KG1 (cell line): ENCODE data around the gene PXDC1.

Experiments used
- DNase-seq: peaks from one replicate; lab custom pipeline; 2025; lab: John Stamatoyannopoulos, UW

Gene PXDC1

GRCh38 chr6:3751077-3751729, at the start of gene PXDC1:
Gene PXDC1, minus strand, starts transcription at chr6:3751713. Its CDS starts 182 bp downstream, at chr6:3751531.
- DNase-seq: no peak

DNA sequence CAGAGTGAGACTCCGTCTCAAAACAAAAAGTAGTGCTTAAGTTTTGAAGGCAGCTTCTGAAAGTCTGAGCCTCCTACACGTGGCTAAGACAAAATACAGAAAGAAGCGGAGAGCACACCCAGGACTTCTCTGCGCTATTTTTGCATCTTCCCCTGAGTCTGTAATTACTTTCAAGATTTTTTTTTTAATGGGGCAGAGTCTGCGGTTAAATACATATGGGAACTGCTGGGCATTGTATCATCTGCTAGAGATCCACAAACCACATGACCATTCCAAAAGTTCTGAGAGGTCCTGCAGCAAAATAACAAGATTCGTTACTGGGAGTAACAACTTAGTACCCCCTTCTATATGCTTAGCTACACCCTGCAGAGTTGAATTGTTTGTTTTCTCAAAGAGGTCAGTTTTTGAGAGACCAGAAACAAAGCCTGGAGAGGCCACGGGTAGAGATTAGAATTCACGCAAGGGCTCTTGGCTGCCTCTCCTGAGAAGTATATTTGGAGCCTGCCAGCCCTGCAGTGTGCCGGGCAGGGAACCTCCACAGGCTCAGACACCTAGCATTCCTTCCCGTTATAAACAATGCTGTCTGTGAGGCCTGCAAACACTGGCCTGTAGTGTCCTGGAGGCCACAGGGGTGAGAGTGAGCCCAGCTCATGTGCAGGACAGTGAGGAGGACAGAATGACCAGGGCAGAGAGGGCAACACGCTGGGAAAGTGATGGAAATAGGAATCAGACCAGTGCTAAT, 49.5 kb upstream of the PXDC1 start:
- DNase-seq: no peak

DNA sequence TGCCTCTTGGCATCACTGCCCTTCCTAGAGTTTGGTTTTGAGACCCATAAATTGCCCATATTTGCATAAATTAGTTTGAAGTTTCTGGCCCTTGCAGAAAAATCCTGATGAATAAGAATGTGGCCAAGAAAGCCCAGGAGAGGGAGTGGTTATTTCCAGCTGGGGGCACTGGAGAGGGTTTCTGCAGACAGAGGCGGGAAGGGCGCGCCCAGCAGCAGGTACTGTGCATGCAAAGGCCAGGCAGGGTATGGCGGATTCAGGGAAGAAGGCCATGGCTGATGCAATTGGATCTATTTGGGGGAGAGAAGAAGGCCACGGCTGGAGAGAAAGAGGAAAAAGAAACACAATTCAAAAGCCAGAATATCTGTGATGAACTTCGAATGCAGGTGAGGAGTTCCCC, 48.2 kb upstream of the PXDC1 start:
- no peak for DNase-seq

GRCh38 chr6:3798055-3798919, 46.8 kb upstream of the PXDC1 start:
- no peak for DNase-seq

GRCh38 chr6:3797231-3798054, 45.9 kb upstream of the PXDC1 start:
- no peak for DNase-seq

- DNase-seq: no peak
Measured at GRCh38 chr6:3796719-3797041, 45.2 kb upstream of the PXDC1 start.

GRCh38 chr6:3795836-3796718, 44.6 kb upstream of the PXDC1 start:
- no peak for DNase-seq

DNA sequence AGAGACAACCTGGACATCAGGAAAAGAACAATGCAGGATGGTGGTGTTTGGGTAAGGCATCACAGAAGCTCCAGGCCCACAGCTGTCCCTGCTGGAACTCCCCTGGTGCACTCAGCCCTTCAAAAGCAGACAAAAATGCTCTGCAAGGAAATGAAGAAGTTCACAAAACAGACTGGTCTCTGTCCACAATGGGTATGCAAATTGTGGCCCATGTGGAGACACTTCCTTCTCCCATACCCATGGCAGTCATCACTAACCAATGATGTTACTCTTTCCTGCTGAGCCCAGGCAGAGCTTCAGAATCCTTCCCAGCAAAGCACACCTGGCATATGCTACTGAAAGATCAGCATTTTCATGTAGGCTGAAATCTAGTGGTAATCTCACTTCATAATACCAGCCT, 42.6 kb upstream of the PXDC1 start:
- DNase-seq: no peak

DNA sequence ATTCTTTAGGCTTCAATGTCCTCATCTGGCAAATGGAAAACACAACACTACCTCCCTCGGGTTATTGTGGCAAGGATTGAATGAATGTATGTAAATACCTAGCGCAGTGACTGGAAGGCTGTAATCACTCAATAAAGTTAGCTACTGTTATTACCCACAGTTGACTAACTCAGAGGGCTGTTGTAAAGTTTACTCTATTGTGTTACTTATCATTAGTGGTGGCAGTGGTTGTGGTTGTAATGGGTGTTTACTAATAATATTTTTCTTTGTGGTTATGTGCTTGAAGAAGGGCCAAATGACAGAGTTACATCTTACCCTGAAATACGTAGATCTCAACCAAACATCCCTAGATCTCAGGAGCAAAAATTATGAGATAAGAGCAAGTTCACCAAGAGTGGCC, 42.0 kb upstream of the PXDC1 start:
- DNase-seq: no peak

DNA sequence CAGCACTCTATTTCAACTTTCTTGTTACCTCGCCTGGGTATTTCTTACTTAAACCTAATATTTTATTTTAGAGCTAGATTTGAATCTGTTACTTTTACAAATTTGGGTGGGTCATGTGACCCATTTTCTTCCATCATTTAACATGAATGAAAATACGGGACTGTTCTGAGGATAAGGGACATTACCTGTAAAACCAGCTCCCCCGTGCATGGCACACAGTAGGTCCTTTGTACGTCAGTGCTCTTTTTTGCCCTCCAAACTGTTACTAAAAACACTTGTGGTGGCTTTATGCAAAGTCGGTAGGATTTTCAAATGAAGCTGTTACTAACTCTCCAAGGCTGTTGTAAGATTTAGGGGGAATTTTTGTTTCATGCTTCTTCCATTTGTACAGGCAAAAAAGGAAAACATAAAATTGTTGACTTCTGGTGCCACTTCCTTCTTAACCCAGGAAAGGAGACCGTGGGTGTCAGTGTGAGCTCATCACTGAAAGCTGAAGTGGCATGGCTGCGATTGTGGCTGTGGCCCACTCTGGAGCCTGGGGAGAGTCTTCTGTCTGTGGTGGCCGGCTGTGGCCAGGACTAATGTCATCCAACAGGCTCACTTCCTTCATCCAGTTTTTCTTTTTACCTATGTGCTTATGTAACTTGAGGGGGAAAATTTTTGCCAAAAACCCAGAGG, 40.2 kb upstream of the PXDC1 start:
- no peak for DNase-seq

DNA sequence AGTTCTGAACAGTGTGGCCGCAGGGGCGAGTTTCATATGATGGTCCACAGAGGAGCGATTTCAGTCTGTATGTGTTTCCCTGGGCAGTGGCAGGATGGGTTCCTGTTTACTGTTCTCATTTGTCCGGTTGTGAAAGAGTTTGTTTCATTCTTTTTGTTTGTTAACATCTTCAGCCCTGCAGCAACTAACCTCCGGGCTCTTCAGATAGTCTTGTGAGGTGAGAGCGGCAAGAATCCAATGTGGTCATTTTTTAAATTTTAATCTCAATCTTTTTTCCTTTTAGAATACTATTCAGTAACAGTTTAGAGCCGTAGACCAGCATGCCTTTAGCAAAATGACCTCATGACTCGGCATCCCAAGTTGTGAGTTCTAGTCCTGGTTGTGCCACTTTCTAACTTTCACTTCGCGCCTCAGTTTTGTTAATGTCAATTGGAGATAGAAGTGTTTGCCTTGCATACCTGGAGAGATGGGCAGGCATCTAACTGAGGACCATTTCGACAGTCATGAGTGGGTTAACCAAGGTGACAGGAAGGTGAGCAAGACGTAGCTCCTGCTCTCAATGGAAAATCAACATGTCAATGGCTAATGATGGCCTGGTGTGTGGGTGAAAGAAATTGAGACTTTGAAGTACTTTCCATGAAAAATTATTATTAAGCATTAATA, 38.5 kb upstream of the PXDC1 start:
- DNase-seq: no peak

DNA sequence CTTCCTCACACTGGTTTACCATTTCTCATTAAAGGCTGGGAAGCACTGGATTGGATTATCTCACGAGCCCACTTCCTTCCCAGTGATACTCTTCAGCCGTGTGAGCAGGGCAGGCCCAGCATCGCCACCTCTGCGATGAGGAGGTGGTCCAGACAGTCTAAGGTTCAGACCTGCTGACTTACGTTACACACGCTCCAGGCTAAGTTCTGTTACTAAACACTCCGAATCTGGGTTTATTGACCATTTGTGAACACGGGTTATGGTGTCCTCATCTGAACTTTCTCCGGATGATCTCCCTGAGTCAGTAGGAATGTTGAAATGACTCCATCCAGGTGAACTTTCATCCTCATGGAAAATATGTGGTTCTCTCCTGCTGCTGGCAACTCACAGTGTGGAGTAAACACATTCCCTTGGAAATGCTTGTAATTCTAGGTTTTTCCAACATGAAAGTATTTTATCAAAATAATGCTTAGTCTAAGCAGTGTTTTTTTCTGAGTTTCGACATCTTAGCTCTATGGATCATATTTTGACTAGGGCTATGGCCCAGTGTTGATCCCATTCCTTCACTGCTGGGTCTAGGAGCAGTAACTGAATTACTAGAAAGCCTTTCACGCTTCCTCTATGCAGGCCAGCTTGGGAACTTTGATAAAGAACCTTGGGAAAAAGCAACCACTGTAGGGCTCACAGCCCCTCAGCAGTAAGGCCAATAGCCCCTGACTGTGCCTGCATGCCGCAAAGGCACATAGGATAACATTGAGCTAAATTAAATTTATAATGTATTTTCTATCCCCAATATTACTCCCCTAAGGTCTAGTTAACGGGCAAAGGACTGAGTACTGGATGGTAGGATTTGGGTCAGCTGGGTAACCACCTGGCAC, 37.7 kb upstream of the PXDC1 start:
- no peak for DNase-seq

DNA sequence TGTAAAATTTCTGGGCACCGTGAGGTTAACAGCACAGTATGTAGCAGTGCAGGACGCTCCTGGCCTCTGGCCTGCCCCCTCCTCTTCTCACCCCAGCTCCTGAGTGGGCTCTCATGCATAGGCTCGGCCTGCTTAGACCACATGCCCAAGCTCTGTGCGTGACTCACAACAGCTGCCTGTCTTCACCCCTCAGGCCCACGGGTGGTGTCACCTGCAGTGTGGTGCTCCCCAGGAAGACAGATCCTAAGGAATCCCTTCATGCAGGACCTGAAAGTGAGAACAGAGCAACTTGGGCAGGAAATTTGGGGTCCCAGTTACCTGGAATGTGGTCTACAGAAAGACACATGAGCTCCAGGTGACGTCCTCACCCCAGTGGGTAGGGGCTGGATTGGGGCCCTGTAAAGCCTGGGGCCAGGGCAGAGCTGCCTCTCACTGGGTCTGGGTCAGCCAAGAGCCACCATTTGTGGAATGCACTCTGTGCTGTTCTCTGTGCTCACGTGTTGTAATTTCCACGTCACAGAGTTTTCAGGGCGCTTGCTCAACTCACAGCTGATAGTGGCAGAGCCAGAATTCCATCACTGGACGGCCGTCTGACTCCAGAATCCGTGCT, 37.0 kb upstream of the PXDC1 start:
- no peak for DNase-seq

DNA sequence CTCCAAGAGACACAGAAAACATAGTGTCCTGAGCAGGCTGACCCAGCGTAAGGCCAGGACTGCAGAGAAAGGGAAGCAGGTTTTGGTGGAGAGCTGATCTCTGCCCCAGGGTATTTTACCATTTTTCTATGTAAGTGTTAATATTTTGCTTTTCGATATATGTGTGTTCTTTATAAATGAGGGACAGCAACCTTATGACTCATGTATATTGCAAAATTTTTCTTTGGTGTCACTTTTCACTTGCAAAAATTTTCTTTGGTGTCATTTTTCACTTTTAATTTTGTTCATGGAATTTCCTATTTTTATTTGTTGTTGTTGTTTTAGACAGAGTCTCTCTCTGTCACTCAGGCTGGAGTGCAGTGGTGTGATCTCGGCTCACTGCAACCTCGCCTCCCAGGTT, 34.6 kb upstream of the PXDC1 start:
- no peak for DNase-seq

- DNase-seq: no peak
Measured at GRCh38 chr6:3785745-3786098, 34.2 kb upstream of the PXDC1 start.

DNA sequence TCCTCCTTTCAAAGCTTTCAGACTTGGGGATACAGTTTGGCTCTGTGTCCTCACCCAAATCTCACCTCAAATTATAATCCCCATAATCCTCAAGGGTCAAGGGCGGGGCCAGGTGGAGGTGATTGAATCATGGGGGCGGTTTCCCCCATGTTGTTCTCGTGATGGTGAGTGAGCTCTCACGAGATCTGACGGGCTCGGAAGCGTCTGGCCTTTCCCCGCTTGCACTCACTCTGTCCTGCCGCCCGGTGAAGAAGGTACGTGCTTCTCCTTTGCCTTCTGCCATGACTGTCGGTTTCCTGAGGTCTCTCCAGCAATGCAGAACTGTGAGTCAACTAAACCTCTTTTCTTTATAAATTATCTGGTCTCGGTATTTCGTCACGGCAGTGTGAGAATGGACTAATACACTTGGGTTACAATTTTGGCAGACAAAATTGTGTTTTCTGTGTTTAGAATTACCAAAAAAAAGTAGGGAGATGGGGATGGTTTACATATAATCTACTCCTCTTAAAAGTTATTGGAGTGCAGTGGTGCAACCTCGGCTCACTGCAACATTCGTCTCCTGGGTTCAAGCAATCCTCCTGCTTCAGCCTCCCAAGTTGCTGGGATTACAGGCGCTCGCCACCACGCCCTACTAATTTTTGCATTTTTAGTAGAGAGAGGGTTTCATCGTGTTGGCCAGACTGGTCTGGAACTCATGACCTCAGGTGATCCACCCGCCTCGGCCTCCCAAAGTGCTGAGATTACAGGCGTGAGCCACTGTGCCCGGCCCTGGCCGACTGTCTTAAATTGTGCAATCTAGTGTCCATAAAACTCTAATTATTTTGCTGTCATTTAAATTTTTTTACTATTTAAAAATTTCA, 33.6 kb upstream of the PXDC1 start:
- no peak for DNase-seq

DNA sequence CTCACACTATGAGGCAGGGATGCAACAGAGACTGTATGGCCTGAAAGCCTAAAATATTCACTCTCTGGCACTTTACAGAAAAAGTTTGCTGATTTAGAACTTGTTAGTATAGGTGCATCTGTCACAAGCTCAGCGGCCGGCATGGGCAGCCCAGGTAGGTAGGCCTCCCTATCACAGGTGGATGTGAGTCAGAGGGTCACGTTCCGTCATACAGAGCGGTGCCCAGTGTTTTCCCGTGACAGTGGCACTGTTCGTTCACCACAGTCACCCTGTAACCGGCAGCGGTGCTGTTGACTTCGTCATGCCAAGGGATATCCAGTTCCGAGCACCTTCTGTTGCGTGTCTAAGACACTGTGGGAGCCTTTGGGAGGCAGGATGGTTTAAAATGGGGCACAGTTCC, 32.9 kb upstream of the PXDC1 start:
- DNase-seq: no peak
